ENCODE data around the gene PDXK.

PDXK gene

GRCh38 chr21:43726686-43727518, 8.0 kb downstream of the PDXK start:
- no peak for DNase-seq

GRCh38 chr21:43727519-43728153, 8.7 kb downstream of the PDXK start:
- no peak for DNase-seq

GRCh38 chr21:43728154-43728466, 9.2 kb downstream of the PDXK start:
- DNase-seq: no peak

GRCh38 chr21:43728467-43729390, 9.8 kb downstream of the PDXK start:
- peak; percentile 94 for DNase-seq

- no peak for DNase-seq
Observed at GRCh38 chr21:43731476-43731875, 12.5 kb downstream of the PDXK start.

GRCh38 chr21:43731891-43732711, 13.2 kb downstream of the PDXK start:
- no peak for DNase-seq

GRCh38 chr21:43733060-43733459, 14.1 kb downstream of the PDXK start:
- DNase-seq: no peak

- DNase-seq: no peak
Observed at GRCh38 chr21:43733529-43734071, 14.7 kb downstream of the PDXK start.

- no peak for DNase-seq
Observed at GRCh38 chr21:43734131-43734927, 15.4 kb downstream of the PDXK start.

- no peak for DNase-seq
Observed at GRCh38 chr21:43734928-43735229, 15.9 kb downstream of the PDXK start.

GRCh38 chr21:43735236-43736091, 16.5 kb downstream of the PDXK start:
- DNase-seq: no peak

- DNase-seq: no peak
Observed at GRCh38 chr21:43736224-43736883, 17.4 kb downstream of the PDXK start.

- DNase-seq: no peak
Observed at GRCh38 chr21:43737158-43737950, 18.4 kb downstream of the PDXK start.

- no peak for DNase-seq
Observed at GRCh38 chr21:43739621-43740435, 20.9 kb downstream of the PDXK start.

- no peak for DNase-seq
Observed at GRCh38 chr21:43740497-43741156, 21.7 kb downstream of the PDXK start.

GRCh38 chr21:43741423-43742096, 22.6 kb downstream of the PDXK start:
- no peak for DNase-seq

GRCh38 chr21:43743947-43744346, 25.0 kb downstream of the PDXK start:
- DNase-seq: no peak
